ENCODE results near the gene PARD3B. TPM values are rescaled to one million over a fixed set of nuclear protein-coding genes. Genes with fewer than 3 reads are reported as not detected.

The PARD3B gene
- total RNA-seq, 1 donor from 2014 or later = 0.66 TPM

DNA sequence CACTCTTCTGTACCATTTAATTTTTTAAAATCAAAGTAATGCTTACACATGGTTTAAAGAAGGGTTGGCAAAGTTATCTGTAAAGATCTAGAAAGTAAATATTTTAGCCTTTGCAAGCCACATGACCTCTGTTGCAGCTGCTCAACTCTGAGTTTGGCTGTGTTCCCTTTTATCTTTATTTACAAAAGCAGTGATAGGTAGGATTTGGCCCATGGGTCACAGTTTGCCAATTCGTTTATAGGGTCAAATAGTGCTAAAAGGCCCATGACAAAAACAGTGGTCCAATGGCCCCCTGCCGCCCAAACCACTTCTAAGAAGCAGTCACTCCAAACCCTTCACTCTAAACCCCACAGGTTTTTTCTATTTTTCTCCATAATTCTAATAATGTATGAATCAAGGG, 124.8 kb downstream of the PARD3B start:
- TF ChIP-seq CTCF (IDR thresholded peaks at IDR 0.05; ENCODE audit: partially characterized antibody, unreplicated experiment) = no peak
- H3K4me1 Mint-ChIP-seq (ENCODE audit: low read depth, unreplicated experiment) = no peaks in the 10 kb centered on the region
- no peak overlapping the region for H3K4me3 Mint-ChIP-seq (ENCODE audit: unreplicated experiment)
- H3K9me3 Mint-ChIP-seq (ENCODE audit: unreplicated experiment) = no peaks in the 10 kb centered on the region
- H3K36me3 Mint-ChIP-seq (ENCODE audit: unreplicated experiment) = no peaks in the 10 kb centered on the region
- no peaks in the 10 kb centered on the region for H3K27me3 Mint-ChIP-seq (ENCODE audit: unreplicated experiment)
- no peak overlapping the region for H3K27ac Mint-ChIP-seq (ENCODE audit: unreplicated experiment)
- DNase-seq = no peak

- DNase-seq = no peak
- no peaks in the 10 kb centered on the region for H3K36me3 Mint-ChIP-seq (ENCODE audit: unreplicated experiment)
- no peak overlapping the region for H3K4me3 Mint-ChIP-seq (ENCODE audit: unreplicated experiment)
These were observed 125.5 kb downstream of the PARD3B start for GRCh38 chr2:204670756-204671155.

DNA sequence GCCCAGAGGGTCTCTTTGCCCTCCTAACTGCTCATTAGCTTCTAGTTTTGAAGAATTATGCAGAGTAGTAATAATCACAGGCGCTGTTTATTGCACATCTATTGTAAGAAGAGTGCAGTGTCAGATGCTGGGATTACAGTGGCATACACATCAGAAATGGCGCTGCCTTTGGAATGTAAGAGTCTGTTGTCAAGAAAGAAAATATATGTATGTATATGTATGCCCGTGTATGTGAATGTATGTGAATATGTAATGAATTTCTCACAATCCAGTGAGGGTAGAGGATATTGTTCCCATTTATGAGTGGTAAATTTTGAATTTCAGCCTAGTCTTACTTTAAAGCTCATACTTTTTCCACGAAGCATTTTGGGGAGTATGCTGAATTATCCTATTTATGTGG, 127.5 kb downstream of the PARD3B start:
- DNase-seq = no peak
- H3K36me3 Mint-ChIP-seq (ENCODE audit: unreplicated experiment) = no peaks in the 10 kb centered on the region
- no peak for TF ChIP-seq CTCF (IDR thresholded peaks at IDR 0.05; ENCODE audit: partially characterized antibody, unreplicated experiment)

More at GRCh38 chr2:204670756-204671155, 125.5 kb downstream of the PARD3B start:
- no peaks in the 10 kb centered on the region for H3K27me3 Mint-ChIP-seq (ENCODE audit: unreplicated experiment)
- no peak overlapping the region for H3K27ac Mint-ChIP-seq (ENCODE audit: unreplicated experiment)
- H3K4me1 Mint-ChIP-seq (ENCODE audit: low read depth, unreplicated experiment) = no peaks in the 10 kb centered on the region
- TF ChIP-seq CTCF (IDR thresholded peaks at IDR 0.05; ENCODE audit: partially characterized antibody, unreplicated experiment) = no peak
- H3K9me3 Mint-ChIP-seq (ENCODE audit: unreplicated experiment) = no peaks in the 10 kb centered on the region

GRCh38 chr2:204673877-204674276, 128.6 kb downstream of the PARD3B start:
- Mint-ChIP-seq H3K4me1 (ENCODE audit: low read depth, unreplicated experiment) (no peaks in the 10 kb centered on the region), H3K36me3 (ENCODE audit: unreplicated experiment) (no peaks in the 10 kb centered on the region), H3K9me3 (ENCODE audit: unreplicated experiment) (no peaks in the 10 kb centered on the region), H3K27ac (ENCODE audit: unreplicated experiment) (no peak overlapping the region), H3K4me3 (ENCODE audit: unreplicated experiment) (no peak overlapping the region), H3K27me3 (ENCODE audit: unreplicated experiment) (no peaks in the 10 kb centered on the region)
- DNase-seq = no peak
- TF ChIP-seq CTCF (IDR thresholded peaks at IDR 0.05; ENCODE audit: partially characterized antibody, unreplicated experiment) = no peak

More for the DNA sequence above, 127.5 kb downstream of the PARD3B start:
- Mint-ChIP-seq H3K4me3 (ENCODE audit: unreplicated experiment) (no peak overlapping the region), H3K27ac (ENCODE audit: unreplicated experiment) (no peak overlapping the region), H3K4me1 (ENCODE audit: low read depth, unreplicated experiment) (no peaks in the 10 kb centered on the region), H3K9me3 (ENCODE audit: unreplicated experiment) (no peaks in the 10 kb centered on the region), H3K27me3 (ENCODE audit: unreplicated experiment) (no peaks in the 10 kb centered on the region)

DNA sequence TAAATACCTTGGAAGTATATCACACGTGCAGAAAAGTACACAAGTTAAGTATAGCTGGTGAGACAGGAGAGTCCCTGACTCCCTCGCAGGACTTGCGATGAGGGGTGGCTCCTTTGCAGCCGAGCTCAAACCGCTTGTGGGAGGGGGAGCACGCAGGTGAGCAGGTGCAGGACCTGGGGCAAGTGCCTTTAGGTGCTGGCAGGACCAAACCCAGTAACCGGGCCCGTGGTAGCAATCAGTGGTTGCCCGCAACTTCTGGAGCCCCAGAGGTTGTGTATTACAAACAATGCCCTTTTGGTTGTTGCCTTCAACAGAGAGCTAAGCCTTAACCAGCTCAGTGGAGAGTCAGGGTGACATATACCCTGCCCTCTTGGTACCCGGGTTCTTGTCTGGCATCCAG, 132.8 kb downstream of the PARD3B start:
- DNase-seq = no peak
- Mint-ChIP-seq H3K4me3 (ENCODE audit: unreplicated experiment) (no peak overlapping the region), H3K9me3 (ENCODE audit: unreplicated experiment) (no peaks in the 10 kb centered on the region), H3K4me1 (ENCODE audit: low read depth, unreplicated experiment) (no peaks in the 10 kb centered on the region), H3K27ac (ENCODE audit: unreplicated experiment) (no peak overlapping the region), H3K27me3 (ENCODE audit: unreplicated experiment) (no peaks in the 10 kb centered on the region), H3K36me3 (ENCODE audit: unreplicated experiment) (no peaks in the 10 kb centered on the region)
- TF ChIP-seq CTCF (IDR thresholded peaks at IDR 0.05; ENCODE audit: partially characterized antibody, unreplicated experiment) = no peak
